Dermis blood vessel endothelial cell (primary cell): ENCODE measurements around the gene SDK2. TPM values are rescaled to one million over a fixed set of nuclear protein-coding genes. Genes with fewer than 3 reads are reported as not detected.

Source experiments
- DNase-seq: peaks from one replicate; pipeline ENCODE4 v3.0.0; 2010
- total RNA-seq: library from RNA; depleted of rRNA; stranded (reverse); fragments of >200 nt; gene quantifications from 2 replicates; pipeline ENCODE4 v1.2.3, GENCODE V29; 2014

The SDK2 gene
- total RNA-seq, 1 donor from 2014 or later, result not detected

DNA sequence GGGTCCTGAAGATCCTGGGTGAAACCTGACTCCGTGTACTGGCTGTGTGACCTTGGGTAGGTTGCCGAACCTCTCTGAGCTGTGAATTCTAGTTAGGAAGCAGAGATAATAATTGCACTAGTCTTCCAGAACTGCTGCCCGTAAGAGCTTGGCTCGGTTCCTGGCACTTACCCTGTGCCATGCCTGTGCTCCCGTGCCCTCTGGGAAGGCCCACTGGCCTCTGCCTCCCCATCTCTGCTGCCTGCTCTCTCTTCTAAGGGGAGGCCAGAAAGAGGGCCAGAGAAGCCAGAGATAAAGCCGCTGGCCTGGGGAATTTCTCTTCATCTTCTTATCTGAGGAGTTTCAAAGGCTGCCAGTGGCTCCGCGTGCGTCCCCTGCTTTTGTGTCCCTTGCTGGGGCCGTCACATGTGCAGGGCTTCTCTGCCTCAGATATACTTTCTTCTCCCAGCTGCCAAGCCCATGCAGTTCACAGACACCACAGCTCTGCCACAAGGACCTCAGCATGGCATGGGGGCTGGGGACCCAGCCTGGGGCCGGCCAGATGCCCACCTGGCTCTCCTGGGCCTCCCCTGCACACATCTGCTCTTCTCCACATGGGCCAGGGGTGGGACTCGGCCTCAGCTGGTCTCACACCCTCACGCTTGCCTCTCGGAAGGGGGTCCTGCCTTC lies 145.2 kb downstream of the SDK2 start:
- no peak for DNase-seq

DNA sequence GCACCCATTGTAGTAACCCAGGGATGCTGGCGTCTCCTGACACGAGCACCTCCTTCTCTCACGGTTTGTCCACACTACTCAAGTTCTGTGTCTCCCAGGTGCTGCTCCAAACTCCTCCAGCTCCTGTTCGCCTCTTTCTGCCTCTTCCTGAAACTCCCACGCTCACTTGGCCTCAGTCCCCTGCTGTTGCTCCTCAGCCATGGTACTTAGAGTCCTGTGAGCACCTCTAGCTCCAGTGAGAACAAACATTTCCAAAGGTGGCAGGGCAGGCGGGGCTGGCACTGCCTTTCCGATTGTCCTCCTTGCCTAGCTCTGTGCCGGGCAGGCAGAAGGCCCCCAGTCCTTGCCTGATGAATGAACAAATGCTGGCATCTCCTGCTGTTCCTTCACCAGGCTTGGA lies 146.1 kb downstream of the SDK2 start:
- no peak for DNase-seq

DNA sequence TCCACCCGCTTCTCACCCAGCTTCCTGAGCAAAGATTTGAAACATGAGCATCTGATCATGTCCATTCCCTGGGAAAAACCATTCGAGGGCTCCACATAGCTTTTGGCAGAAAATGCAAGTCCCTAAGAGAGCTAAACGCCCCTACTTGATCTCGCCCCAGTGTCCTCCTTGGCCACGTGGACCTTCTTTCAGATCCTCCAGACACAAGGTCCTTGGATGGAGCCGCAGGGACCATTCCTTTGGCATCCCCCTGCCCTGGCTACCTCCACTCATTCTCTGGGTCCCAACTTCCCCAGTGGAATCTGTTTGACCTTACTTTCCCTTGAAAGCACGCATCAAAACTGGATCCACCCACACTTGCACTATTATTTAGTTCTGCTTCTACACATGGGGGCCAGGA lies 146.5 kb downstream of the SDK2 start:
- DNase-seq, result no peak

DNA sequence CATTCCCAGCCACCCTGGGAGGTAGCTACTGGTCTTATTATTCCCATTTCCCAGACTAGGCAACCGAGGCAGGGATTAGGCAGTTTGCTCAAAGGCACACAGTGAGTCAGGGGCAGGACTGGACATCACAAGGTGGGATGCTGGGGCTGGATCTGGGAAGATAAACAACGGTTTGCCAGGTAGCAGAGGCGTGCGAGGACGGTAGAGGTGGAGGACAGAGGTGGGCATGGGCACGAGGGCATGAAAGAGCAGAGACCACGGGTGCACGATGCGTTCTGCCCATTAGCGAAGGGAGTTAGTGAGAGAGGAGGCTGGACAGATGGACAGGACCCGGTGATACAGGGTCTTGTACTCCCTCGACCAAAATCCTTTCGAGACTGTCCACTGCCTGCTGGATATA lies 148.0 kb downstream of the SDK2 start:
- no peak for DNase-seq

DNA sequence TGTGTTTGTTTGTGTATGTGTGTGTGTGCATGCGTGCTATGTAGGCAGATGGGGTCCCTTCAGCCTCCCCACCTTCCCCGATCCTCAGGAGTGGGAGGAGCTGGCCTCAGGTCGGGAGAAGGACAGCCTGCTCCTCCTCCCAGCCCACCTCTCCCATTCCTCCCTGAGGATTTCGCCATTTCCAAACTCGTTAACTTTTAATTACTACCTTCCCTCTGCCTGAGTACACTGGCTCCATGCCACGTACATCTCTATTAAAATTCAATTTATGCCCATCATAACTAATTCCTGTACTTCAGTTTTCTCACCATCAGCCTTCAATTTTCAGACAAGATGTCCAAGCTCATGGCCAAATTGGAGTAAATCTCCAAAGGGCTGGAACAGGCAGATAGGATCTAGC lies 148.6 kb downstream of the SDK2 start:
- no peak for DNase-seq

DNA sequence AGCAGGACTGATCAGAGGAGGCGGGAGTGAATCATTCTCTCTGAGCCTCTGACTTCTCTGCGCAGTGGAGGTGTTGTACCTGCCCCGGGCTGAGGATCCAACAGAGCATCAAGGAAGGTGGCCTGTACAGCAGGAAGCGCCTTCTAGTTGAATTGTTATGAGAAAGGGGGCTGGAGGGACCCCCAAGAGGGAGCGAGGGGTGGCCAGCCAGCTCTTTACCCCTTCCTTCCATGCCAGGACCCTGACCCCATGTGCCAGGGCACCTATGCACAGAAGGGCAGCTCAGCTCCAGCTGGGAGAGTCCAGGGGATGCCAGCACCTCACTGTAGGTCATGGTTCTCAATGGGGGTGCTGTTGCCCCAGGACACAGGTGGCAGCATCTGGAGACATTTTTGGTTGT lies 149.3 kb downstream of the SDK2 start:
- no peak for DNase-seq

DNA sequence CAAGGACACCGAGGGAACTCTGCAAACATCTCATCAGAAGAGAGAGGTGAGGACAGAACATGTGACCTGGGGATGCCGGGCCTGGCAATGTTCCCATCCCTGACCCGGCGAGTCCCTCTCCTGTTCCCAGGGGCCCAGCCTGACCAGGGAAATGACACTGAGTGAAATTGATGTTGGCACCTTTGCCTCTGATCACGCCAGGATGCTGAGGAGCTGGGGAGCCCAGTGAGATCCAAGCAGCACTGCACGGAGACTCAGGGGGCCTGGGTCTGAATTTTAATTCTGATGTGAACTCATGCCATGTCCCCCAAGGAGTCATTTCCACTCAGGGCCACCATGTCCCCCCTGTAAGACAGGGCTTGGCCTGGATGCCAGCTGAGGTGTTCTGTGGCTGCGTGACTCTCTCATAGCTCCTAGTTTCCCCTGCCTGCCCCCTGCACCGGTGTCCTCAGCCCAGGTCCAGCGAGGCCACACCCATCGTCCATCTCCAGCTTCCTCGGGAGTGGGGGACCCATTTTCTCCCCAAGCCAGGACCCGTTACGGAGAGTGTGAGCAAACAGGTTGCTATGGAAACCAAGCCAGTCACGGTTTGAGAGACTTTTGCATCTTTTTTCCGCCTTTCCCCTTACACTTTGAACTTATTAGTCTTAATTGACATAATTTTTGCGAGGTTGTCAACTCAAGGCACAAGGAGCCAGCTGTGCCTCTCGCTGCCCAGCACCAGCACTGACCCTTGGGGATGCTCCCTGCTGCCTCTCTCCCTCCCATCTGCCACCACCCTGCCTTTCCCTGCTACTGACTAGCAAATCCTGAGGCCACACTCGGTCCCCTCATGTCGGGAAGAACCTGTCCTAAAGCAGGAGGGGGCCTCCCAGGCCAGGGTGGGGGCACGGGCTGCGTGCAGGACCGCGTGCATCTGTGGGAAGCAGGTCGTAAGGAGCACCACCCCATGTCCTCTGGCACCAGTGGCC lies 150.0 kb downstream of the SDK2 start:
- DNase-seq, result no peak

DNA sequence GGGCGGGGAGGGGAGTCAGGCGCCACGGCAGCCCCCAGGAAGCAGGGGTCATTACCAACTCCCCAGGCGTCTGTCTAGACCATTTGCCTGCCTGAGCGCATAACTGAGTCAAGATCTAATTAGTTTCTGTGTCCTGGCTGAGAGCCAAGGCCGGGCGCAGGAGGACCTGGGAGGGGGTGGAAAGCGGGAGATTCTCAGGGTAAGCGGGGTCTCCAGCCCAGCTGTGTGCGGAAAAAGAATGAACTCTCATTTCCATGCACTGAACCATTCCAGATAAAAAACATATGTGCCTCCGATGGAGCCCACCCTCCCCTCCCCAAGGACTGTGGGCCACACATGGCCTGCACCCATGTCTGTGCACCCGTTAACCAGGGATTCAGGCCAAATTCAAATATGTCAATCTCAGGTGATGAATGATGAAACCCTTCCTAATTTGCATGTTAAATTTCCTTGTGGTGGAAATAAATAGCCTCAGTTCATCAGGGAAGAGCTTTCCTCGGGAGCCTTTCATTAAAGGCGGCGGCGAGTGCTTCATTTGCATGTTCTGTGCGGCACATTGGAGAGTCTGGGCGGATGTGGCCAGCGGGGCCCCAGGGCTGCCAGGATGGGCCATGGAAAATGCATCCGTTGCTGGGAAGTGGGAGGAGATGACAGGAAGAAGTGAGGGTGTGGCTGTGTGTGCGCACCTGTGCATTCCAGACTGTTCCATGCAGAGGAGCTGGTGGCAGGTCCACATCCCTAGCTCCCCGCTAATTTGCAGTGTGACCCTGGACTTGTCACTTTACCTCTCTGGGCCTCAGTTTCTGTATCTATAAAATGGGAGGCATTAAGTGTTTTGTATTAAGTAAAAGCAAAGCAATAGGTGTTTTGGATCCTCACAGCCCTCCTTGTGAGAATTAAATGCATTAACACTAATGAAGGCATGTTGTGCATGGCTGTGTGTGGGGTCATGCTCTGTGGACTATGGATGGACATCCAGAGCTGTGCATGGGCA lies 151.1 kb downstream of the SDK2 start:
- DNase-seq, result no peak

DNA sequence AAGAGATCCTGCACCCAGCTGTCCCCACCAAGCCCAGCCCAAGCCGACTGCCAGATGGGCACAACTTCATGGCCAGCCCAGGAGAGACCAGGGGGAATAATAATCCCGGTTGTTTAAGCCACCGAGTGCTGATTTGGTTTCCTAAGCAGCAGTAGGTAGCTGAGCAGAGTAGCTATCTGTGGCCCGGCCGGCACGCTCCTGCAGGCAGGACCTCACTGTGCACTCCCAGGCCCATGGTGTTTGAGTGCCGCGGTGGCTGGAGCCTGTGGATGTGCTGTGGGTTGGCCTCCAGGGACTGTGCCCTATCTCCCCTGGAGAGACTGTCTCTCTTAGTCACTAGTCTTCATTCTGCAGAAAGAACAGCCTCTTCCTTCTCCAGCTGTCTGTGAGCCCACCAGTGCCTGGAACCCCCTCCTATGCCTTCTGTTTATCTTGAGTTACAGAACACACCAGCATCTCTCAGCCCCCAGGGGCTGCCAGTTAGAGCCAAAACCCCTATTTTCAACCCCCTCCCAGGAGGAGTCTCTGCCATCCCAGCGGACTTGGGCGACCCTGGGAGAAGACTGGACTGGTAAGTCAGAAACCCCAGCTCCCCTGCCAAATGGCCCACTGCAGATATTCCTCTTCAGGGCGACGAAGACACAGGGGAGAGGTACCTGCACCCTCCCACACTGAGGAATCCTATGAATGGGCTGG lies 152.0 kb downstream of the SDK2 start:
- DNase-seq, result no peak

DNA sequence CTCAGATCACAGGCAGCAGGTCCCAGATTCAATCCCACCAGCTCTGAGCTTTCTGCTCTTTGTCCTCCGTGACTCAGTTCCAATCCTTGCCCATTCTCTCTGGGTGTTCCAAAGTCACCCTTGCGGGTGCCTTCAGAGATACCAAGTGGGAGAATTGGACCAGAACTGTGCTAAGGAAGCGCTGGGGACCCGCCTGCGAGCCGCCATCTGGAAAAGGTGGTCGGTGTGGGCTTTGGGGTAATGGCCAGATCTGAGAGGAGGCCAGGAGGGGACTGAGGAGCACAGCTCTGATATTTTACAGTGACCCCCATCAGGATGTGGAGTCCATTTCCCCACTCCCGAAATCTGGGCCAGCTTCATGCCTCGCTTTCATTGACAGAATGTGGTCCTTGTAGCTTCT lies 152.6 kb downstream of the SDK2 start:
- no peak for DNase-seq

DNA sequence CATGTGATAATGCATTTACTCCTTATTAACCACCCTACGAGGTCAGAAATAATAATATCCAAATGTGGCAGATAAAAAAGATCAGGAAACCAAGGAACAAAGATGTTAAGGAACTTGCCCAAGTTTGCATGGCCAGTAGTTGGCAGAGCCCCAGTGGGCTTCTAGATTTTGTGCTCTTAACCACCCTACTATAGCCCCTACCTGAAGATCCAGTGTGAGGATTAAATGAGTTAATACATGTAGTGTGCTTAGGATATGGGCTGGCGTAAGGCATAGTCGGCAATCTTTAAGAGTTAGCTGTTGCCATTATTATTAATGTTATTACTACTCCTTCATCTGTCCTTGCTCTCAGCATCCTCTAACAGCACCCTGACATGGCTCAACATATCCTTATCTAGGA lies 153.4 kb downstream of the SDK2 start:
- DNase-seq, result no peak

DNA sequence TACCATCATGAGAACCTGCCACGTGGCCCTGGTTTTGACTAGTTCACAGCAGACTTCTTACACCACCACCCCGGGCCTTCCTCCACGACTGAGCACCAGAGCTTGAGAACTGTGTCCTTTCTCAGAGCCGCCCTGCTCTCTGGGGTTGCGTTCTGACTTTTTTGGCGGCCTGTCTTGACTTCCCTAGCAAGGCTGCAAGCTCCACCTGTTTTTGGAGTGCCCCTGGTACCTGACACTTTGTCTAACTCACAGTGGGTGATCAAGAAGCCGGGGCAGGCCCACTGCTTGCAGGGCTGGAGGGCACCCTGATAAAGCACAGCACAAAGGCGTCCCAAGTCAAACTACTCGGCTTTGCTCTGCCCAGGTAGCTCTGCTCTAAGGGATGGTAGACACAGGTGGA lies 154.3 kb downstream of the SDK2 start:
- no peak for DNase-seq

DNA sequence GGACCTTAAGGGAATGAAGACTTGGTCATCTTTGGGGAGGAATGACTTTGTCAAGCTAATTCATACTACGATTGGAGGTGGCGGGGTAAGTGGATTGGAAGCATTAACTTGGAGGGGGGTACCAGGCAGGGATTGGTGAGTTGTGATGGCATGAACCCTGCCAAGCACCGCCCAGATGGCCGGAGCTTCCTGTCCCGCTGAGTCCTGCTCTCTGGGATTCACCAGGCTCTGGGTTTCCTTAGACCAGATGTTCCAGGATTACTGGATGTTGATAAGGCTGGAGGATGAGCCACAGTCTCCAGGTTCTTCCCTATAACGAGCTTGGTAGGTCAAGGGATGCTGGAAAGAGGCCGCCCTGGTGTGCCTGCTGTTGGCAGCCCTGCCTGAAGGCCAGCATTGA lies 154.9 kb downstream of the SDK2 start:
- DNase-seq, result no peak

DNA sequence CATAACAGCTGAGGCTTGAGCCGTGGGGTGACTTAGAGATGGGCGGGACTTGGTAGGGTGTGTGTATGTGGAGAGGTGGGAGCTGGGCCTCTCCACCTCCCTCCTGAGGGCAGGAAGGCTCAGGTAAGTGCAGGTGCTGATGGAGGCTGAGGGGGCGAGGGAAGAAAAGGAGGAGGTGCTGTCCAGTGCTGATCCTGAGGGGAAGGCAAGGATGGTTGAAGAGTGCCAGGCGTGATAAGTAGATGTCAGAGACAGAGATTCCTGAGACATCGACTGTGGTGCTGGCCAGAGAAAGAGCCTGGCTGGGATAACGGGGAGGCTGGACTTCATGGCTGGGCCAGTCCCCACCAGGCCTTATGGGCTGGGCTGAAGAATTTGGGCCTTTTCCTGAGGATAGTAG lies 159.1 kb downstream of the SDK2 start:
- no peak for DNase-seq

DNA sequence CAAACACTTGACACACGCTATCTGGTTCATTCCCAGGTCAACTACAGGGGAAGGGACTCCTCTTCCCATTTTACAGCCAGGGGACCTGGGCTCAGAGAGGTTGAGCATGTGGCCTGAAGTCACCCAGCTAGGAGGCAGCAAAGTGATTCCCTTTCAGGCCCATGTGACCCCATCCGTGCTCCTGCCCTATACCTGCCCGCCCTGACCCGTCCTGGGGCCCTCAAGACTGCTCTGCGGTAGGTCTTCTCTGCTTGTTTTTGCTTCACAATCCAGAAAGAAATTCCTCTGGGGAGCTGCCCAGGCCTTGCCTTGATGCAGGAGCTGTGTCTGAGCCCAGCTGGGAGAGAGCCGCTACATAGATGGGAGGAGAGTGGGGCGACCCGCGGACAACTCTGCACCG lies 161.4 kb downstream of the SDK2 start:
- no peak for DNase-seq

DNA sequence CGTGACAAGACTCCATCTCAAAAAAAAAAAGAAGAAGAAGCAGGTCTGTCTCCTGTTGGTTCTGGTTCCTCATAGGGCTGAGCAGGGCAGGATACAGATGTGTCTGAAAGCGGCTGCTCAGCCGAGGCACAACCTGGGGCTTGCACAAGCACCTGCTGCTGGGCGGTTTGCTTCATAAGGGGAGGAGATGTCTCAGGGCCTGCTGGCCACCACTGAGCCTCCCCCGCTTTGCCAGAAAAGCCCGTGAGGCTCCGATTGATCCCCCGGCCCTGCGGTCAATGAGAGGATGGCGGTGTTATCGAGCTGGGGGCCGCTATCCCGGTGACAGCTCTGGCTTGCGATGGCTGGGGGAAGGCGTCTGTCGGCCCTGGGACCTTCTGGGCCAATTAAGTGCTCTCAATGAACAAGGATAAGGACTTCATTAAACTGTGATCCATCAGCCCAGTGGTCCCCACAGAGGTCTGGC lies 162.0 kb downstream of the SDK2 start:
- no peak for DNase-seq

DNA sequence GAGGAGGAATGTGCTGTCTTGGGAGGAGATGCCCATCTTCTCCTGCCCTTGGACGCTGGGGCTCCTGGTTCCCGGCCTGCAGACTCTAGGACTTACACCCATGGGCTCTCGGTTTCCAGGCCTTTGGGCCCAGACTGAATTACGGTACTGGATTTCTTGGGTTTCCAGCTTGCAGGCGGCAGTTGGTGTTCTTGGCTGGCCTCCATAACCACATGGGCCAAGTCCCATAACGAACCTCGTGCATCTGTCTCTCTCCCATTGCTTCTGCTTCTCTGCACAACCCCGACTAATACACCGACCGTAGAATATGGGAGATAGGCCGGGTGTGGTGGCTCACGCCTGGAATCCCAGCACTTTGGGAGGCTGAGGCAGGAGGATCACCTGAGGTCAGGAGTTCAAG lies 162.6 kb downstream of the SDK2 start:
- DNase-seq, result no peak

DNA sequence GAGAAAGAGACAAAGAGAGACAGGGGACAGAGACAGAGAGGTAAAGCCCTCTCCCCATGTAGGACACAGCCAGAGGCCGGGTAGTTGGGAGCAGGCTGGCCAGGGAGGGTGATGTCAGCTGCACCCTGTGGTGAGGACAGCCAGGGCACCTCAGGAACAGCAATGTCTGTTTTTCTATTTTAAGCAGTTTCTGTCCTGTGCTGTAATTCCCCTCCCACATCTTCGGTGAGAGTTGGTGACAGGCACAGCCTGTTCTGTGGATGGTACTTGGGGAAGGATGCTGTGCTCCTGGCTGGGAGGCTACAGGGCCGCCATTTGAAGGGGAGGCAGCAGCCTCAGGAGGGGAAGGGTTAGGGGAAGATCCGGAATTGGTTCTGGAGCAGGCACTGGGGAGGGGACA lies 163.5 kb downstream of the SDK2 start:
- DNase-seq, result no peak

DNA sequence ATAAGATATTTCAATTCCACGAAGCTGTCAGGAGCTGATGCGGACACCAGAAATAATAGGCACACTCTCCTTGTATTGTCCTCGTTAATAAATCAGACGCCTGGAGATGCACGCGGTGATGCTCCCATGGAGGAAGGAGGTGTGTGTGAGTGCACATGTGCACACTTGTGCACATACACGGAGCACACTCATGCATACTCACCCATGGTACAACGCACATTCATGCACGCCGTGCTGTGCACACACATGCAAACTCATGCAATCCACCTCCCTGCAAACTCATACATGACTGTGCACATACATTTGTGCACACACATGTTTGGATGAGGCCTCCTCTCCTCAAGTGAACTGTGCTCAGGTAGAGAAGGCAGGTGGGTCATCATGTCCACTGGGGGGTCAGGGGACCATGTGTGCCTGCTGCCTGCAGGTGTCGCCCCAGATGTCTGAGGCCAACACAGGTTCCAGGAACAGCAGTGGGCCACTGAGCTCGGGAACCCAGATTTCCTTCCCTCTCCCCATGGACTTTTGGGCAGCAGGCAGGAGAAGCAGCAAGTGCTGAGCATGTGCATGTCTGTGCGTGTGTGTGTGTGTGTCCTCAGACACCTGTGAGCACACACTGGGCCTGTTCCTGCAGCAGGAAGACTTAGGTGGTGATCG lies 165.3 kb downstream of the SDK2 start:
- DNase-seq, result no peak

DNA sequence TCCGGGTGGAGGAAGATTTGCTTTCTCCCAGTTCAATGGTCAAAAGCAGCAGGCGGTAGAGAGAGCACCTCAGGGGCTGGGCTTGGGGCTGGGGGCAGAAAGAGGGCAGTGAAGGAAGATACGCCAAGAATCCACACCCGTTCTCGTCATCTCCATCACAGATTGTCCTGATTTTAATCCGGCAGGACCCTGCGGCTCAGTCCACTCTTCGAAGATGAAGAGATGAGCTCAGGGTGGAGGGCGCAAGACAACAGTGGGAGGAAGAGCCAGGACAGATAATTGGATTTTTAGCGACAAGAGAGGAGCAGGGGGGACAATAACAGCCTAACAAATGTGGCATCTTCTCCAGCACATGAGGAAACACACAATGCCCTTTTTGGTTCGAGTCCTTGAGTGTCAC lies 165.9 kb downstream of the SDK2 start:
- no peak for DNase-seq

DNA sequence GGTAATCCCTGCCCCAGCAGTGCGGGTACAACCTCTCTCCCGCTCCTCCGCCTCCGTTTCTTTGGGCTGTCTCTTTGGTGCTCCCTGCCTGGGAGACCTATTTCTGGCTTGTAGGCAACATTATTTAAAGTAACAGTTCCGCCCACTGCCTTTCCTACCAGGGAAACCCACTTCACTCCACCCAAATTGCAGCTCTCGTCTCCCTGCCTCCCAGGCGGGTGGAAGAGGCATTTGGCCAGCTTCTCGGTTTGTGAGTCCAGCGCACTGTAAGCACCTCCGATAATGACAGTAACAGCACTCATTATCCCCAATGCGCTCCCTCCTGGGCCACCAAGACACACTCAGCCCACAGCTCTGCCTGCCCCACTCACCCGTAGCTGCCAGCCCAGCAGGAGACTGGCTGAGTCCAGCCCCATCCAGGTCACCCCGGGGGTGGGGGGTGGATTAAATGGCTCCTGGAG lies 167.3 kb downstream of the SDK2 start:
- no peak for DNase-seq
